Stimulated activated CD4-positive, alpha-beta T cell treated with anti-CD3 and anti-CD28 coated beads, Interleukin-2, amount 100 ng/mL, for 48 hours (primary cell): ENCODE measurements around the gene GLRX3.
"Not testable (repeated sequence)": the region's sequence is repeated elsewhere in the genome, so short reads cannot be mapped to it uniquely, and the experiment has no call there.

Source experiments
- DNase-seq, 2 donors: peaks; one replicate each; pipeline ENCODE4 v3.0.0-alpha.2; 2020

Gene GLRX3

DNA sequence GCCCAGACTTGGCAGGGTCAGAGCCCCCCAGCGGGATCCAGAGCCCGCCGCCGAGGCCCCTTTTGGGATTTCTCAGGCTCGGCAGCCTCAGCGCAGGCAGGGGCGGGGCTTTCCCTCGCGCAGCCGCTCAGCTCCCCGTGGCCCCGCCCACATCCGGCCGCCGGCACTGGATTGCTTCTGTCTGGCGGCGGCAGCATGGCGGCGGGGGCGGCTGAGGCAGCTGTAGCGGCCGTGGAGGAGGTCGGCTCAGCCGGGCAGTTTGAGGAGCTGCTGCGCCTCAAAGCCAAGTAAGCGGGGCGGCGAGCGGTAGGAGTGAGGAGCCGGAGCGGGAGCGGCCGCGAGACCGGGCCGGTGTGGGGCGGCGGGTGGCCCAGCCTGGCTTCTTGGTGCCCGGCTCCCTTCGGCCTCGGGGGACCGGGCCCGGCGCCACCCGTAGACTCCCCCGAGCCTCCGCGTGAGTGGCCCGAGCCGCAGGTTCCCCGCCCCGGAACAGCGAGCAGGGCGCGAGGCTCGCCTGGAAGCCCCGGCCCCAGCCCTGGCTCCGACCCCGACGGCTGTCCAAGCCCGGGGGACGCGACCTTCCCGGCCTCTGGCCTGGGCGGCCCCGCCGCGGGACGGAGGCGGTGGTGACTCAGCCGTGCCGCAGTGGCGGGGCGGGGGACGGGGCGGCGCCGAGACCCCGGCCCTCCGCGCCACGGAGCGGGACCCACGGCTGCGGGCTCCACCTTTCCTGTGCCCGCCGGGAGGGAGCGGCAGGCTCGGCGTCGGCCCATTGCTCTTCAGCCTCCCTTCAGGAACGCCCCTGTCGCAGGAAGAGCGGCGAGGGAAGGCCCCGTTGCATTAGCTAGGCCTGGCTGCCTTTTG is at the start of gene GLRX3:
TSS of gene GLRX3 (plus strand) at position 166 of the 864 bp plus-strand sequence. CDS start at position 196, 30 bp downstream.
- DNase-seq: peak; percentile 85 to 90

DNA sequence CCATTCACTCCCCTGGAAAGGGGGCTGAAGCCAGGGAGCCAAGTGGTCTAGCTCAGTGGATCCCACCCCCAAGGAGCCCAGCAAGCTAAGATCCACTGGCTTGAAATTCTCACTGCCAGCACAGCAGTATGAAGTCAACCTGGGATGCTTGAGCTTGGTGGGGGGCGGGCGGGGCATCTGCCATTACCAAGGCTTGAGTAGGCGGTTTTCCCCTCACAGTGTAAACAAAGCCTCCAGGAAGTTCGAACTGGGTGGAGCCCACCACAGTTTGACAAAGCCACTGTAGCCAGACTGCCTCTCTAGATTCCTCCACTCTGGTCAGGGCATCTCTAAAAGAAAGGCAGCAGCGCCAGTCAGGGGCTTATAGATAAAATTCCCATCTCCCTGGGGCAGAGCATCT is 45.6 kb upstream of the GLRX3 start:
- DNase-seq: not testable (repeated sequence)

DNA sequence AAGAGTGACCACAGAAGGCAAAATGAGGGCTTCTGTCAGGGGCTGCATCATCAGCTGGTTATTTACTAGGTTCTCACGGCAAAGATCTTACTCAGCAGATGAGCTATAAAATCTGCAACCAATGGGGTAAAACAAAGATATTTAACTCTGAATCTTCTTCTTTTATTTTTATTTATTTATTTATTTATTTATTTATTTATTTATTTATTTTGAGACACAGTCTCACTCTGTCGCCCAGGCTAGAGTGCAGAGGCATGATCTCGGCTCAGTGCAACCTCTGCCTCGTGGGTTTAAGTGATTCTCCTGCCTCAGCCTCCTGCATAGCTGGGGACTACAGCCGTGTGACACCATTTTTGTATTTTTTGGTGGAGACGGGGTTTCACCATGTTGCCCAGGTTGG is 36.8 kb upstream of the GLRX3 start:
- no peak for DNase-seq

DNA sequence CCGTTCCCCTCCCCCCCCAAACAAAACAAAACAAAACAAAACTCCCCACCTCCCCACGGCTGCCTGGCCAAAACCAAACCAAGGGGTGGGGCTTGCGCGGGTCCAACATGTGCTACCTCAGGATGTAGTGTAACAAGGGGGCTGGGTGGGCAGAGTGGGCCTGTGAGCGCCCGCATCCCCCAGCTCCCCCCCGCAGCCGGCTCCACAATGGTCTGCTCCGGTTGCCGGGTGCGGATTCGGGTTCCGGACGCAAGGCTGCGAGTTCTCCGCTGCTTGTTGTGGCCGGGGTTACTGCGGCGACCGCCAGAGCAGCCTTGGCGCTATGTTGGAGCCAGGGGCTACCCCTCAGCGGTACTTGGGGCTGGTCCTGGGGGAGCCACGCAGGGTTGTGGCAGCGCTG is 30.5 kb upstream of the GLRX3 start:
- DNase-seq: no peak

DNA sequence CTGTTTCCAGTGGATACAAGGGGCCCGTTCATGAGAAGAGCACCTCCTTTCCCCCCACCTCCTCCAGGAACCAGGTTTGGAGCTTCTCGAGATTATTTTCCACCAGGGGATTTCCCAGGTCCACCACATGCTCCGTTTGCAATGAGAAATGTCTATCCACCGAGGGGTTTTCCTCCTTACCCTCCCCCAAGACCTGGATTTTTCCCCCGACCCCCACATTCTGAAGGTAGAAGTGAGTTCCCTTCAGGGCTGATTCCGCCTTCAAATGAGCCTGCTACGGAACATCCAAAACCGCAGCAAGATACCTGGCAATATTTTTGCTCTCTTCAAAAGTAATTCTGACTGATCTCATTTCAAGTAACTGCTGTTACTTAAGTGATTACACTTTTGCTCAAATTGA is 28.0 kb upstream of the GLRX3 start:
- peak in 1 of 2 donors; percentile 11 for DNase-seq

DNA sequence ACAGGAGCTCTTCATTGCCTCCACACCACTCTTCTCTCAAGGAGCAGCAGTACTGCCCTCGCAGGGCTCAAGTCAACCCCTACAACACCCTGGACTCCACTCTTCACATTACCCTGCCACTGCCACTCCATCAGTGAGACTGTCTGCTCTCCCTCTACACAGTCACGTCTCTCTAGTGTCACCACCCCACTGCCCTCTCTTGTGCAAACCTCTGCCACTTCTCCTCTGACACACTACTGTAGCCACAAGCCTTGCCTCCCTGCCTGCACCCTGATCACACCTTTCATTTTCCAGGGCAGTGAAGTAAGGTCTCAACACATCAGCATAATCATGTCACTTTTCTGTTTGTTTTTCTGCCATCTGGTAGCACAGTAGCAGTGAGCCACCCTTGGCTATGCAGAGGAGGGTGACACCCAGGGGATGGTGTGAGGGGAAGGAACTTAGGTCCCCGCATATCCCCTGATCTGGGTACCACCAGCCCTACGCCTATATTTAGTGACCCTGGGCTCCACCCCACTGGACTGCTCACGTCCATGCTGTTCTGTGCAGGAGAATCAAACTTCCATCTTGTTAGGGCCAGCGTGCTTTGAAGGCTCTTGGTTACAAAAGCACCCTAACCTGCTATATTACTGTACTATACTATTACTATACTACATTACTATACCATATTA is 27.1 kb upstream of the GLRX3 start:
- DNase-seq: peak in 1 of 2 donors; percentile 2

DNA sequence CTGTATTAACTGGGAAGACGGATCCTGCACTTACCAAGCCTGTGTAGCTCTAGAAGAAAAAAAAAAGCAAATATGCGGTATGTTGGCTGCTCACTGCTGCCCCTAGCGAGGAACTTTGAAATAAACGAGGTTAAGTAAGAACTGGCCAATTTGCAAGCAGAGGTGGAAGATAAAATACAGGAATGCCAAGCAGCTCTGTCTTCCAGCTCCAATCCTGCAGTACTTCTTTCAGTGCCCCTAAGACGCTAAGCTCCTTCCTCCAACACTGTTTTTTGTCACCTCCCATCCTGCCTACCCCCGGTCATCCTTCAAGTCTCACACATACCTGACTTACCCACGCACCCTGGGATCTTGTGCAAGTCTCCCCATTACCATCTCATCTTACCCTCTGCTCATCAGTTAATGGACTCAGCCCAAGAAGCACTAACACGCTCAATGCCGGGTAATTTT is 26.4 kb upstream of the GLRX3 start:
- DNase-seq: peak; percentile 66 to 67

DNA sequence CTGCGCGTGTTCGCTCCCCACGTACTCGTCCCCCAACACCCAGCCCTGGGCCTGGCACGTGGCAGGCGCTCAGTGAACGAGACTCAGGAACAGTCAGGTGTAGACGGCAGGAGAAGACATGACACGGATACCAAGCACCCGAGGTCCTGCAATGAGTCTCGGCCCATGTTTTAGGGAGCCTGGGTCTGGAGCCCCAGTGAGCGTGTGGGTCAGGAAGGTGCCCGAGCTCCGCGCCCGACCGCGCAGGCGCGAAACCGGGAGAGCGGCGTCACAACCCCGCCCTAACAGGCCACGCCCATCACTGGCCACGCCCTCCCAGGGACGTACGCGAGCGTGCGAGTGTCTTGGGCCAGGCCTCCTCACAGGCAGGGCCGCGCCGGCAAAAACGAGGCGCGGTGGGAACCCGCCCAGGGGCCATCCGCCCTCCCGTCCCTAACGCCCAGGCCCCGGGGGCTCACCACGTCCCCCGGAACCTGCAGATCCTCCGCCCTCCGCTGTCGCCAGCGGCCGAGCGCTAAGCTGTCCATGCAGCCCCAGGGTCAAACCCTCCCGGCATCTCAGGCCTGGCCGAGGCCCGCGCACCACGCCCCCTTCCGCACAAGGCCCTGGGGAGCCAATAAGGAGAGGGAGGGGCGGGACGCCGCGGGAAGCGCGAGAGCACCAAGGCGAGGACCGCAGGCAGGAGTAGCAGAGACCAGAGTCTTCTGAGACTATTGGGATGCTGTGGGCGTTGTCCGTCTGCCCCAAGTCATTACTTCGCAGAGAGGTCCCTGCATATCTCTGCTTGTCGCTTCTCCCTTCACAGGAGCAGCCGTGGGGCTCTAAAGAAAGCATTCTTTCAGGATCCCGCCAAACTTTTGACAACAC is 25.7 kb upstream of the GLRX3 start, which contains the start of gene C10orf143:
TSS of gene C10orf143 (minus strand) at position 585 of the 867 bp plus-strand sequence. CDS start at position 527, 58 bp downstream.
- peak; percentile 98 to 99 for DNase-seq

DNA sequence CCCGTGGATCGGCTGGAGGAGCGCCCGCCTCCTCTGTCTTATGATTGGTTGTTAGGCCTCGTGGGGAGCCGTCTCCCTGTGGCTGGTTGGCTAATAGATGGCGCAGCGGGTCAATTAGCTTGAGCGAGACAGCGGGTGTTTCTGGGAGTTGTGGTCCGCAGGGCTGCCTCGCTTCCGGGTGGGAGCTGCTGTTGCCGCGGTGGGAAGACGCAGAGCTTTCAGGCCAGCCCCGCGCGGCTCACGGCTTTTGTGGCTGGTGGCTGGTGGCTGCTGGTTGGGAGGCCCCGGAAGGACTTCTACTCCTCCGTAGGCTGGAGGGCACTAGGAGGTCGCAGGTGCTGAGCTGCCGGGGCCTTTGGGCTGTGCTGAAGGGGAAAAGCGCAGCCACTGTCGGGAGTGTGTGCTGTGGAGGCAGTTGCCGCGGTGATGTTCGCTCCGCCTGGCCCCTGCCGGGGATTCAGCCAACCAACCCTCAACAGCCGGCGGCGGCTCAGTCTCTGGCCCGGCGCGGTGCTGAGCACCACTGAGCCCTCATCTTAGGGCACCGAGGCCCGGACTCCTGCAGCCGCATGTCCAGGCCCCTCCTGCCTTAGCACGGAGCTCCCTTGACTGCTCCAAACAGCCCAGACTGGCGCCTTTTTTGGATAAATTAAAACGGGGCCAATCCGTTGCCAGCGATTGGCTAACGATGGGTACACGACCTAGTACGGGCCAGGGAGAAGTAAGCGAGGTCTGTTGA is 24.9 kb upstream of the GLRX3 start:
- DNase-seq: peak; percentile 81 to 87

DNA sequence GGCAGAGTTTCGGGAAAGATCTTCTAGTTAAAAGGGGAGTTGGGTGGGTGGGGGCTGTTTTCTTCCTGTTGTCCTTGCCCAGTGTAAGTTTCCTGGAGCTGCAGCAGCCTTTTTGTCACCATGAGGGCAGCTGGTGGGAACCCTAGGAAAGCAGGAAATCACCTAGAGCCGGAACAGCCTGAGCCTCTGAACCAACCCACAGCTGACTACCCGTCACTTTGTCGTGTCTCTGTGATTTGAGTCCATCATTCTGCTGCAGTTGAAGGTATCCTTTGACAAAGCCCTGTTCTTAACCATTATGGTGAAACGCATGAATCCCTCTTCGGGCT is 24.4 kb upstream of the GLRX3 start:
- no peak for DNase-seq

DNA sequence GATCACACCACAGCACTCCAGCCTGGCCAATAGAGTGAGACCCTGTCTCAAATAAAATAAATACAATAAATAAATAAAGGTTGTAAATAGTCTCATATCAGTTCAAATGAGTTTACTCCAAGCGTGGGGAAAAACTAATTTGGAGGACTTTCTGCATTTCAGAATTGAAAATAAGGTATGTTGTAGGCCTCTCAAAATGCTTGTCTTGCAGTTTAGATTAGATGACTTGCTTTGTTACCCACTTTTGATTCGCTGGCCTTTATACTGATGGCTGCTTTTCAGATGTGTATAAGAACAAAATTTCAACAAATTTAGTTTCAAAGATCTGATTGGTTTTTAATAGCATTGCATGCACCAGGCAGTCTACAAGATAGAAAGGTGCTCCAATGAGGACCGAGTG is 23.4 kb upstream of the GLRX3 start:
- DNase-seq: no peak

DNA sequence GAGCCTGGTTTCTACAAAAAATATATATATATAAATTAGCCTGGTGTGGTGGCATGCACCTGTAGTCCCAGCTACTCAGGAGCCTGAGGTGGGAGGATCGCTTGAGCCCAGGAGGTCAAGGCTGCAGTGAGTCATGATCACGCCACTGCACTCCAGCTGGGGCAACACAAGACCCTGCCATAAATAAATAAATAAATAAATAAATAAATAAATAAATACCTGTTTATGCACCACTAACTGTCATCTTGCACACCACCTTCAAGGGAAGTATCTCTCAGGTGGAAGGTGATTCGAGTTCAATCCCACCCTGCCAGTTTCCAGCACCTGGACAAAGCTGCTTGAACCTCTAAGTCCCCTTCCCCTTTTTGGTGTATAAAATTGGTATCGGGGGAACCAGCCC is 19.2 kb upstream of the GLRX3 start:
- not testable (repeated sequence) for DNase-seq

DNA sequence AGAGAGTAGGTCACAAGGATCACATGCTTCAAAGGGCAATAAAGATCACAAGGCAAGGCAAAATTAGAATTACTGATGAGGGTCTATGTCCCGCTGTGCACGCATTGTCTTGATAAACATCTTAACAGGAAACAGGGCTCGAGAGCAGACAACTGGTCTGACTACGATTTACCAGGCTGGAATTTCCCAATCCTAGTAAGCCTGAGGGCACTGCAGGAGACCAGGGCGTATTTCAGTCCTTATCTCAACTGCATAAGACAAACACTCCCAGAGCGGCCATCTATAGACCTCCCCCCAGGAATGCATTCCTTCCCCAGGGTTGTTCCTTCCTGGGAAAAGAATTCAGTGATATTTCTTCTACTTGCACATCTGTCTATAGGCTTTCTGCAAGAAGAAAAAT is 18.7 kb upstream of the GLRX3 start:
- not testable (repeated sequence) for DNase-seq

DNA sequence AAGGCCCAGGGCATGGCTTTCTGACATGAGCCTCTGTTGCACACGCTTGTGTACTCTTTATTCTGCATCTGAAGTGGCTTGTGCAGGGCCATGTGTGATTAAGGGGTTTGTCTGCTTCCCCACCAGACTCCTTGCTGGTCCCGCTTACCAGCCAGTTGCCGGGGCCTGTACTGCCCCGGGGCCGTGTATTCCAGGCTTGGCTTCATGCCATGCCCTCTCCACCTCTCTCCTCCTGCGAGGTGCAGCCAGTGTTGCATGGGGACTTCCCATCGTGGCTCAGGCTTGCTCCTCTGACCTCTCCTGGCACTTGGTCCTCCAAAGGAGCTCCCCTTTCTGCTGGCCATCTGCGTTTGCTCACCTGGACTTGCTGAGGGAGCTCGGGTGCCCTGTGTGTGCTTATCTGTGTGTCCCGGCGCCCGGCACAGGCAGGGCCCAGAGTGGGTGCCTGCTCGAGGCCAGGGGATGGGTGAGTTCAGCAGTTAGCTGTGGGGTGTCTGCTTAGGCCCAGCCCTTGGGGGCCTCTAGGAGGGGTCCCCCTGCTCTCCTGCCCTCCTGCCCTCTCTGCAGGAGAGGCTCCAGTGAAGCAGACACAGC is 14.6 kb upstream of the GLRX3 start:
- no peak for DNase-seq

DNA sequence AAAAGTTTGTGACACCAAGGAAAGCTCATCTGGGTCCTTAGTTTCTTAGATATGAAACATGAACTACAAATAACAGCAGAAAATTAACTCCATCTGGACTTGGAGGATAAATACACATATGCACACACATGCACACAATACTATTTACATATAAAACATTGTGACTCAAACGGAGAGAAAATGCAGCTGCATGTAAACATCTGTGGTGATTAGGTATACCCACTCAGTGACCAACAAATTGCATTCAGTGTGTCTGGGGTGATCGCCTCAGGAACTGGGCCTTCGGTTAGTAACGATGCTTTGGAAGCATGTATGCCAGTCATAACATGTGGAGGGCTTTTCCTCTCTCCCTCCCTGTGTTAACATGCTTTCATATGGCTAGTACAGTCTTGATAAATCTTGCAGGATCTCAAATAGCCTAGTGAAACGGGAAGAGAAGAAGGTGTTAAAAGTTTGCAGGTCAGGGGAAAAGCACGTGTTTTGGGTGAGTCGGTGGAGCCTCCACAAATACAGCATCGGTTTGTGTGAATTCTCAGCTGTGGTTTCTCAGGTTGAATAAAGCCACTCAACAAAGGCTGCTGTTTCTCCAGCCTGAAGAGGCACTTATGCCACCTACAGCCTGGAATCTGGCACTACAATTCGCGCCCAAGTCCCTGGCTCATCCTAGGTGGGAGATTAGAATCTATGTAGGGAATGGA is 8.7 kb upstream of the GLRX3 start:
- DNase-seq: peak in 1 of 2 donors; percentile 32

DNA sequence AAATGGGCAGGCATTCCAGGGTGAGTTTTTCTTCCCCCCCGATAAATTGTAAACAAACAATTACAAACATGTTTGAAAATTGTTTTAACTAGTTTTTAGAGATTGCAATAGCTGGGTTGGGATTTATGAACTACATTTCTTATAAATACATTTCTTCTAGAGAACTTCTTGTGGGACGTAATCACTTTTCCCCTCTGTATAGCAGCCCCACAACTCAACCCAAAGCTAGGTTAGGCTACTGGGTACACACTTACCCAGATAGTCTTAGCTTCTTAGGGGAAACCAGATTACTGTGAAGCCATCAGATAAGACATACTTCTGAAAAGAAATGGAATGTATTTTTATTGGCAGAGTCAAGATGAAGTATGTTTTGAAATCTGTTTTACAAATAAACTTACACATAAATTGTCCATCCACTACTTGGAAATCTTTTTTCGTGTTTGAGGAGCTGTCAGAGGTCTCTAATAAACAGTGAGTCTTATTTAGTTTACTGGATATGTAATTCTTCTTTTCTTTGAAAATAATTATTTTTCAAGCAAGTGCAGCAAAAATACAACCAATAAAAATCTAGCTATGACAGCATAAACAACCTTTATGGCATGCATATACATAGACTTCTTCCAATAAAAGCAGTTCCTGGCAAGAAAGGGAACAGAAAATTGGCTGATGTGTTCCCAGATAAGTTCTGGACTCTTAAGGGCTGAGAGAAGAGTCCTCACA is 8.0 kb upstream of the GLRX3 start:
- DNase-seq: no peak

DNA sequence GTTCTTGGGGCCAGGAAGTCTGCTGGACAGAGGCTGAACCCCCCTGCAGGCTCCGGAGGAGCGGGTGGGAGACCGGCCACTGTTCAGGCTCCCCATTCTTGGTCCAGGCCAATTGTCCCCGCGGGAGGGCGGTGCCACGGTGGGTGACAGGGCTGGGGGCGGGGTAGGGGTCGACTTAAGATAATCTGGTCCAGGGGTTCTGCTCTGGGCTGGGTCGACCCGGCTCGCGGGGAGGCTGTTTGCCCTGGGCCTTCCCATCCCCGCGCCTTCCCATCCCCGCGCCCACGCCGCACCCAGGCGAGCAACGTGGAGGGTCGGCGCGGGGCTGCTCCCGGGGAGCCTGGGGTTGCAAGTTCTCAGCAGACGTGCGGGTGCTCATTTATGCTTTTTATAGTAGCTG is 7.3 kb upstream of the GLRX3 start:
- DNase-seq: no peak

DNA sequence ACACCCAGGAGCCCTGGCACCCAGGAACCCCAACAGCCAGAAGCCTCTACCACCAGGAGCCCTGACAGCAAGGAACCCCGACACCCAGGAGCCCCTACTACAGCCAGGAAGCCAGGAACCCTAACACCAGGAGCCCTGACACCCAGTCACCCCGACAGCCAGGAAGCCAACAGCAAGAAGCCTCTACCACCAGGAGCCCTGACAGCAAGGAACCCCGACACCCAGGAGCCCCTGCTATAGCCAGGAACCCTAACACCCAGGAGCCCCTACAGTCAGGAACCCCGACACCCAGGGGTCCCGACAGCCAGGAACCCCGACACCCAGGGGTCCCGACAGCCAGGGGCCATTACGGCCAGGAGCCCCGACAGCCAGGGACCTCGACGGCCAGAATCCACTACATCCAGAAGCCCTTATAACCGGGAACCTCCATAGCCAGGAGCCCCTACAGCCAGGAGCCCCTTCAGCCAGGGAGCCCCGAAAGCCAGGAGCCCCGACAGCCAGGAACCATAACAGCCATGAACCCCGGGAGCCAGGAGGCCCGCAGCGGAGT is 440 bp upstream of the GLRX3 start:
- DNase-seq: no peak

DNA sequence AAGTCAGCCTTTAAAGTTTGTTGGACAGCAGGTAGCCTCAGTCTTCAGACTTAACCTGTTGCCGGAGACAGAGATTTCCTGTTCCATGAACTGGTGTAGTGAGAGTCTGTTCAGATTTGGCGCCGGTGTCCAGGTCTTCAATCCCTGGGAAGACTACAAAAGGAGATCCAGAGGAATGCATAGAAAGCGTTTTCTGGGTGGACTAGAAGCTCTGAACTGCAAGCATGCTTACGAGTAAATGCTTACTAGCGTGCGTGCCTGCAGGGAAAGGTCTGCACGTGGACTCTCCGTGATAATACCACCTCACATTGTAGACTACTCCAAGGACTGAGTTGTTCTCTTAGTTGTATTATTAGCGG is 878 bp downstream of the GLRX3 start:
- no peak for DNase-seq
